Measurements from ENCODE around the gene SNX25.

SNX25 gene

DNA sequence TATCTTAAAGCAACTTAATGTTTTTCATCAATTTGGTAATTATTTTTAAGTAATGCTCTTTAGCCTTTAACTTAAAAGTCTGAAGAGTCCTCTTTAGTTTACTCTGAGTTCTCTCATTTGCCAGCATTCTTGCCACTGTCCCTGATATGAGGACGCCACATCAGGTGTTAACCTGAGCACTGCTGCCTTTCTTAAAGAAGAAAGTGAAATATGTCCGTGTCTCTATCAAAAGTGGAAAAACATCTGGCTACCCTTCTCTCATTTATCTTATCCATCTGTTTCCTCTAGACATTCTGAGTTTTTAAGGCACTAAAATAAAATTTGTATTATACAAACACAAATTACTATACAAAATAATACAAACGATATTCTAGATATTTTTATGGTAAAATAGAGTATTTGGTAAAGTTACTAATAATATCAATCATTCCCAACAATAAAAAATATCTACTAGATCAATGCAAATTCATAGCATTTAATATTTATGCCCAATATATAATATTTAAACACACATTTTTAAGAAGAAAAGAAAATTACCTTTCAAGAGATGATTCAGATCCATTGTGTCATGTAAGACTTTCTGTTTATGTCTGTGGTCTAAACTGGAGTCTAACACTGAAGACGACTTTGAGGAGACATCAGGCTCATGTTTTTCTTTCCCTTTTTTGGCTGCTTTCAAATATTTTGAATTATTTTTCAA is 19.6 kb upstream of the SNX25 start:
- H3K79me2 ChIP-seq (ENCODE audit: insufficient read depth, low read depth) = peaks cover 26% of the 10 kb centered on the region; the same call in 1 of the 2 replicates
- peaks cover 8% of the 10 kb centered on the region for H3K4me1 ChIP-seq (ENCODE audit: low read depth, poor library complexity, severe bottlenecking)
- 0 out of 2 replicates have a peak, but pooled peaks cover 5% of the 10 kb centered on the region for H3K36me3 ChIP-seq (ENCODE audit: insufficient read depth)
- no peaks in the 10 kb centered on the region for H4K20me1 ChIP-seq (ENCODE audit: insufficient read depth)
- H3K27me3 ChIP-seq (ENCODE audit: insufficient read depth, low read depth) = no peaks in the 10 kb centered on the region
- no peak overlapping the region for H3K27ac ChIP-seq
- H2AFZ ChIP-seq (ENCODE audit: low read depth) = no peak overlapping the region
- H3K4me2 ChIP-seq = no peak overlapping the region
- no peak overlapping the region for H3K9ac ChIP-seq
- no peak overlapping the region for H3K4me3 ChIP-seq (IDR thresholded peaks at IDR 0.05; ENCODE audit: insufficient read depth, low read depth, low read length)
- TF ChIP-seq, protein P1, sequence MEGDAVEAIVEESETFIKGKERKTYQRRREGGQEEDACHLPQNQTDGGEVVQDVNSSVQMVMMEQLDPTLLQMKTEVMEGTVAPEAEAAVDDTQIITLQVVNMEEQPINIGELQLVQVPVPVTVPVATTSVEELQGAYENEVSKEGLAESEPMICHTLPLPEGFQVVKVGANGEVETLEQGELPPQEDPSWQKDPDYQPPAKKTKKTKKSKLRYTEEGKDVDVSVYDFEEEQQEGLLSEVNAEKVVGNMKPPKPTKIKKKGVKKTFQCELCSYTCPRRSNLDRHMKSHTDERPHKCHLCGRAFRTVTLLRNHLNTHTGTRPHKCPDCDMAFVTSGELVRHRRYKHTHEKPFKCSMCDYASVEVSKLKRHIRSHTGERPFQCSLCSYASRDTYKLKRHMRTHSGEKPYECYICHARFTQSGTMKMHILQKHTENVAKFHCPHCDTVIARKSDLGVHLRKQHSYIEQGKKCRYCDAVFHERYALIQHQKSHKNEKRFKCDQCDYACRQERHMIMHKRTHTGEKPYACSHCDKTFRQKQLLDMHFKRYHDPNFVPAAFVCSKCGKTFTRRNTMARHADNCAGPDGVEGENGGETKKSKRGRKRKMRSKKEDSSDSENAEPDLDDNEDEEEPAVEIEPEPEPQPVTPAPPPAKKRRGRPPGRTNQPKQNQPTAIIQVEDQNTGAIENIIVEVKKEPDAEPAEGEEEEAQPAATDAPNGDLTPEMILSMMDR (conservative IDR thresholded peaks at IDR 0.05; ENCODE audit: low read depth, low read length) = no peak

DNA sequence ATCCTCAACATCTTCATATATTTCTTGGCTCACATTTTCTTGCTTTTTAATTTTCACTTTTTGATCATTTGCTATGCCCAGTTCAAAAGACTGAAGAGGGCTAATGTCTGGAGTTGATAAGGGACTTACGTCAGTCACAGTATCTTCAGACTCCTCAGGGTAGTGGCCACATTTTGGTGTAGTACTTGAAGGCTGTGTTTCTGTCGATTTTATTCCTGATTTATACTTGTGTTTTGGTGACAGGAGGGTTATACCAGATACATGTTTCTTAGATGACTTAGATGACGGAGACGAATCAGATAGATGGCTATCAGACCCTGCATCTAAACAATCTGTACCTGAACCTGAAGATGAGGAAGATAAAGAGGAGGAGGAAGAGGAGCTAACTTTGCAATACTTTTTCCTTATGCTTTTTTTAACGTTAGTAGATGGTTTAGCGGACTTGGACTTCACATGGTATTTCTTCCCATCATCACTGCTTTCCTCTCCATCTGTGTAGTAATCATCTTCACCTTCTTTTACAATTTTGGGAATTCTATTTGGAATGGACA is 19.0 kb upstream of the SNX25 start:
- peaks cover 19% of the 10 kb centered on the region; the same call in 1 of the 2 replicates for H3K79me2 ChIP-seq (ENCODE audit: insufficient read depth, low read depth)

DNA sequence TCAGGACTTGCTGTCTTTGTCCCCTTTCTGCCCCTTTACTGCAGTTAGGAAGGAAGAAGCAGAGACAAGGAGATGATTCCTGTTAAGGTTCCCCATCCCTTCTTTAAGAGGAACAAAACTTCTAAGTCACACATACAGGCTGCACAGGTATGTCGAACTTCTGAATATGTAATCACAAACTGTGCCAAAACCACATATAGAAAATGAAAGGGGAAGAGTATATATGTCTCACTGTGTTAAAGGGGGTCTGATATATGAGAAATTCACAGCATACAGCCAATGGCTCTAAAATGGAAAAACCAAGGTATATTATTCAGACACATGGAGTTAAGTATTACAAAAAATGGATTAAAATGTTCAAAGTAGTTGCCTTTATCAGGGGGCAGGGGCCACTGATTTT is 17.3 kb upstream of the SNX25 start:
- TF ChIP-seq, protein P1 (conservative IDR thresholded peaks at IDR 0.05; ENCODE audit: low read depth, low read length) = no peak
- no peaks in the 10 kb centered on the region for H4K20me1 ChIP-seq (ENCODE audit: insufficient read depth)
- H3K9ac ChIP-seq = no peak overlapping the region
- H3K36me3 ChIP-seq (ENCODE audit: insufficient read depth) = 0 out of 2 replicates have a peak, but pooled peaks cover 5% of the 10 kb centered on the region
- H2AFZ ChIP-seq (ENCODE audit: low read depth) = no peak overlapping the region
- H3K4me2 ChIP-seq = no peak overlapping the region
- no peak overlapping the region for H3K27ac ChIP-seq
- peaks cover 10% of the 10 kb centered on the region; the same call in 1 of the 2 replicates for H3K79me2 ChIP-seq (ENCODE audit: insufficient read depth, low read depth)
- H3K27me3 ChIP-seq (ENCODE audit: insufficient read depth, low read depth) = no peaks in the 10 kb centered on the region
- no peak overlapping the region for H3K4me3 ChIP-seq (IDR thresholded peaks at IDR 0.05; ENCODE audit: insufficient read depth, low read depth, low read length)
- peaks cover 8% of the 10 kb centered on the region for H3K4me1 ChIP-seq (ENCODE audit: low read depth, poor library complexity, severe bottlenecking)

More for the DNA sequence above, 19.0 kb upstream of the SNX25 start:
- Histone ChIP-seq H3K4me1 (ENCODE audit: low read depth, poor library complexity, severe bottlenecking) (peaks cover 8% of the 10 kb centered on the region), H3K4me3 (IDR thresholded peaks at IDR 0.05; ENCODE audit: insufficient read depth, low read depth, low read length) (no peak overlapping the region), H4K20me1 (ENCODE audit: insufficient read depth) (no peaks in the 10 kb centered on the region), H3K27ac (no peak overlapping the region), H3K27me3 (ENCODE audit: insufficient read depth, low read depth) (no peaks in the 10 kb centered on the region), H3K36me3 (ENCODE audit: insufficient read depth) (0 out of 2 replicates have a peak, but pooled peaks cover 5% of the 10 kb centered on the region), H3K4me2 (no peak overlapping the region), H3K9ac (no peak overlapping the region), H2AFZ (ENCODE audit: low read depth) (no peak overlapping the region)
- TF ChIP-seq, protein P1 (conservative IDR thresholded peaks at IDR 0.05; ENCODE audit: low read depth, low read length) = no peak

DNA sequence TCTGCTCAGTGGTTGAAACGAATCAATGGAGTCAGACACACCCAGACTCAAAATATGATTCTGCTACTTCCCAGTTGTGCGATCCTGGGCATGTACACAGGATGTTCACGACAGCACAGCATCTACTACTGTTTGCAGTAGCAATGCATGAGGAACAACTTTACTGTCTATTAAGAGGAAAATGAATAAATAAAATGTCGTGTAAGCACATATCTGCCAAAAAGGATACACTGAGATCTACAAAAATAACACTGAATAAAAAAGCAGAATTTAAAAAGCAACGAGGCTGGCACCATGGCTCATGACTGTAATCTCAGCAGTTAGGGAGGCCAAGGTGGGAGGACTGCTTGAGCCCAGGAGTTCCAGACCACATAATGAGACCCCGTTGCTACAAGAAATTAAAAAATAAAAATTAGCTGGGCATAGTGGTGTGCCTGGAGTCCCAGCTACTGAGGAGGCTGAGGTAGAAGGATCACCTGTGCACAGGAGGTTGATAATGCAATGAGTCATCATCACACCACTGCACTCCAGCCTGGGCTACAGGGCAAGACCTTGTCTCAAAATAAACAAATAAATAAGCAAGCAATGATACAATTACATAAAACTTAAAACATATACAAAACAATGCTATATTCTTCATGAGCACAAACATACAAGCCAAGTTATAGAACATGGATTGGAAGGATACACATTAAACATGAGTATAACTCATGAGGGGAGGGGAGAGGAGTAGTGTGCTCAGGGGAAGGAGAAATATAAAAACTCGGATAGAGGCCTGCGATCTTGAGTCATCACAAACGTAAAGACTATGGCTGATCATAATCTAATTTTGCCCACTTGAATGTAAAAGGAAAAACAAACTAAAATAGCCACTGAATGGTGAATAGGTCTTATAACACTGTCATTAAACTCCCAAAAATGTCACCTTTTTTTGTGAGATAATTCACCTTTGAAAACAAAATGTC is 14.2 kb upstream of the SNX25 start:
- Histone ChIP-seq H2AFZ (ENCODE audit: low read depth) (no peak overlapping the region), H3K27me3 (ENCODE audit: insufficient read depth, low read depth) (no peaks in the 10 kb centered on the region), H4K20me1 (ENCODE audit: insufficient read depth) (no peaks in the 10 kb centered on the region), H3K36me3 (ENCODE audit: insufficient read depth) (0 out of 2 replicates have a peak, but pooled peaks cover 3% of the 10 kb centered on the region), H3K4me1 (ENCODE audit: low read depth, poor library complexity, severe bottlenecking) (peaks cover 8% of the 10 kb centered on the region), H3K4me2 (no peak overlapping the region), H3K79me2 (ENCODE audit: insufficient read depth, low read depth) (peaks cover 17% of the 10 kb centered on the region; the same call in 1 of the 2 replicates), H3K4me3 (IDR thresholded peaks at IDR 0.05; ENCODE audit: insufficient read depth, low read depth, low read length) (no peak overlapping the region), H3K9ac (no peak overlapping the region), H3K27ac (no peak overlapping the region)
- TF ChIP-seq, protein P1 (conservative IDR thresholded peaks at IDR 0.05; ENCODE audit: low read depth, low read length) = no peak

Data from KMS-11 (cell line).